Measurements from ENCODE around the gene TIMP3.
A peak's percentile ranks its signal among the peaks of the same experiment; 100 is the strongest.

The TIMP3 gene

DNA sequence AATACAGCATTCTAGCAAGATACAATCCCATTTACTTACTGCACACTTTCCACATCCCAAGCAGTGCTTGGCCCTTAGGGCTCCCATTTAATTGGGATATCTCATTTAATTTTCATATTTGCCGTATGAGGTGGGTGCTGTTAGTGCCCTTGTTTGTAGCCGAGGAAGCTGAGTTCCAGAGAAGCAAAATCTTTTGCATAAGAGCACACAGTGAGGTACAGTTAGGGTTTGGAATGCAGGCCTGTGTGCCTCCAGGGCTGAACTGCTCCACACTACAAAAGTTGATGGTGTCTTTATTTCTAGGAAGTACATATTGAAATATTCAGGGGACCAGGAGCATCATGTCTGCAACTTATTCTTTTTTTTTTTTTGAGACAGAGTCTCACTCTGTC lies 15.5 kb upstream of the TIMP3 start:
- DNase-seq, result no peak

DNA sequence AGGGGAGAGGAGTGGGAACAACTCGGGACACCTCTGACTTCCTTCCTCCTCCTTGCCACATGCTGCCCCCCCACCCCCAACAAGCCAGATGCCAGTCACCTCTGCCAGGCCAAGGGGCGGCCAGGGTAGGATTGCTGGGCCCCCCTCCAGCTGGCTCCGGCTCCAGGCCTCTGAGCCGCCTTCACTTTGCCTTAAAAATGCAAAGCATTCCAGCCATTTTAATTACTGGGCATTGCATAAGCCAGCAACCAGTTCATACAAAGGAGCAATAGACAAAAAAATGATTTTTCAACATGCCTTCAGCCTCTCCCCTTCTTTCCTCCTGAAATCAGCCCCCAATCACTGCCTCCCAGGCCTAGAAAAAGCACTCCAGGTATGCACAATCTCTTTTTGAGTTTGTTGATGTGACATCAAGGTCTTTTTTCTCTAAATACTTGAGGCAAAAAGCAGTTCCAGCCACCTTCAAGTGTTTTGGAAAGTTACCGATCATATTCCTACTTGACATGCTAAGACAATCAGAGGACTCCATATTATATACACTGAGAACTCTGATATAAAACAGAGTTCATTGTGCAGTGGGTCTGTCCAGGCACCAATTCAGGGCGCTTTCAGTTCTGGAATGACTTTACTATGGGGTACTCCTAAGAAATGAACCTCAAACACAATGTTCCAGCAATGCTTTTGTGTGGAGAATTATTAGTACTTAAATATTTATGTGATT lies 12.4 kb upstream of the TIMP3 start:
- no peak for DNase-seq

GRCh38 chr22:32789797-32790620 lies 11.5 kb upstream of the TIMP3 start:
- no peak for DNase-seq

DNA sequence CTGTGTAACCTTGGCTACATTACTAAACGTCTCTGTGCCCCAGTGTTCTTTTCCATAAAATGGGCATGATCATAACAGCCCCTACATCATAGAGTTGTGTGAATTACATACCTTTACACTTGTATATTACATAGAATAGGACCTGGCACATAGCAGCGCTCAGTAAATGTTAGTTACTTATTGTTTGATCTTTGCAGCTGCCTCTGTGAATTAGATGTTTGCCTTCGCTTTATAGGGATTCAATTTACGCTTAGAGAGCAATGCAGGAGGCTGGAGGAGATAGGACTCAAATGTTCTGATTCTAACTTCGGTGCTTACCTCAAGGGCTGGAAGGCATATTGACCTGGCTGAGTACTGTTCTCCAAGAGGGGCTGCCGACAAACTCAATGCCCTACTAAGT lies 10.4 kb upstream of the TIMP3 start:
- no peak for DNase-seq

DNA sequence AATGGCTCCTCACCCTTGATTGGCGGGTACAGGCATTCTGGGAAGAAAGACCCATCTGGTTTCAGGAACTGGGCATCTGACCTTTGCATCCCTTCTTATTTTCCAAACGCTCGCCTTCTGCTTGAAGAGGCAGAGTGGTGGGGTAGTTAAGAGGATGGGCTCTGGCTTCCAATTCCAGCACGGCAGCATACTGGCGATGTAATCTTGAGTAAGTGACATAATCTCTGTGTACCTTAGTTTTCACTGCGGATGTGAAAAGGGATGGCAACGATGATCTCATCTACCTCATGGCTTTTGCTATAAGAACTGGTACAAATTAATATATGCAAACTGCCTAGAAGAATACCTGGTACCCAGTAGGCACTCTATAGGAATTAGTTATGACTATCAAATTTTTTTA lies 10.0 kb upstream of the TIMP3 start:
- DNase-seq, result no peak

- no peak for DNase-seq
These were observed 7.9 kb upstream of the TIMP3 start for GRCh38 chr22:32793589-32793988.

DNA sequence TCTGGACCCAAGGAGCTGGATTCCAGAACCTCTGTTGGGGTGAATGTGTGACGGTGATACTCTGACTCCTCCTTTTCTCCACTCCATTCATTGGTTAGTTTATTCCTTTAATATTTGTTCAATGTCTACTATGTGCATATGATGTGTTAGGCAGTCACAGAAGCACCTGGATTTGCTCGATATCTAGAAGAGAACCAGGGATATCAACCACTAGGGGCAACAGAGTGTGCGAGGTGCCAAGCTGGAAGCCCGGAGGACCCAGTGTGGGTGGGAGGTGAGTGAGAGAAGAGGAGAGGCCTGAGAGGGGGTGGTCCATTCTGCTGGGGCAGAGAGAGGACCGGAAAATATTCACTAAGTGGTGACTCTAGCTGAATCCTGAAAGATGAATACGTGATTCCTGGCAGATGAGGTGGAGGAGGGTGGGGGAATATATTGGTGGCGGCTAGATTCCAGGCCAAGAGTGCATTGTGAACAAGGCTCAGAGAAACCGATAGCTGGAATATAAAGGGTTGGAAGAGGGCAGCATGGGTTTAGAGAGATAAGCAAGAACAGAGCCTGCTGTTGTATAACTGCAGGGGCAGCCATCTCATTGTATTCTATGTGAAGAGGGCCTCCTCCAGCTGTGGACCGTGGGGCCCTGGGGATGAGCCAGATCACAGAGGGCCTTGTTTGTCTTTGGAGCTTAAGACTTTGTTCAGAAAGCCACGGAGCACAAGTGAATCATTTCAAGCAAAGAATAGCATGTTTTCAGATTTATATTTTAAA lies 6.9 kb upstream of the TIMP3 start:
- peak; percentile 23 to 46 for DNase-seq

GRCh38 chr22:32795214-32795596 lies 6.3 kb upstream of the TIMP3 start:
- no peak for DNase-seq

- DNase-seq, result peak; percentile 71 to 72
These were observed 4.5 kb upstream of the TIMP3 start for GRCh38 chr22:32796865-32797573.

DNA sequence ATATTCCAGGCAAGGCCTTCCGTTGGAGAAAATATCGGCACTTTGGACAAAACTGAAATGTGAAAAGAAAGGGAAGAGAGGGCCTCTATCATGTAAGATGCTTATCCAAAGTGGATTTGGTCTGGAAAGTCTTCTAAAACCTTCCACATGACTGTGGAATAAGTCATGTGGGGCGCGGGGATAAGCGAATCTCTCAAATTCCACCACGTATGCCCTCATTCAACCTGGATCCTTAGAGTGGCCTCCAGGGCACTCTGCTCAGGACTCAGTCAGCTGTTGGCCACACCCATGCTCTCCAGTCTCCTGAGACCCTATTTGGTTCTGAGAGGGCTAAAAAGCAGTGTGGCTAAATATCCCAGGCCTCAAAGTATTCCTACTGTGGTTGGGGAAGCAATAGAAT lies 2.0 kb upstream of the TIMP3 start:
- DNase-seq, result no peak

- DNase-seq, result no peak
These were observed 1.2 kb upstream of the TIMP3 start for GRCh38 chr22:32800158-32800882.

DNA sequence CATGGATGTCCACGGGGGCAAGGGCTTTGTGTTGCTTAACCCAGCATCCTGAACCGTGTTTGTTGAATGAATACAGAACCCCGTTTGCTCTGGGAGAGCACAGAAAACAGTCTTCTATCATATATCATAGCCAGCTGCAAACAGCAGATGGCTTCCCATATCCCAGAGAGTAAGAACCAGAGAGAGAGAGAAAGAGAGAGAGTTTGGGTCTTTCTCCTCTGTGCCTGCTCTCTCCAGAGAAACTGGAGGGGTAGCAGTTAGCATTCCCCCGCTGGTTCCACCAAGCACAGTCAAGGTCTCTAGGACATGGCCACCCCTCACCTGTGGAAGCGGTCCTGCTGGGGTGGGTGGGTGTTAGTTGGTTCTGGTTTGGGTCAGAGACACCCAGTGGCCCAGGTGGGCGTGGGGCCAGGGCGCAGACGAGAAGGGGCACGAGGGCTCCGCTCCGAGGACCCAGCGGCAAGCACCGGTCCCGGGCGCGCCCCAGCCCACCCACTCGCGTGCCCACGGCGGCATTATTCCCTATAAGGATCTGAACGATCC lies 440 bp upstream of the TIMP3 start:
- no peak for DNase-seq

DNA sequence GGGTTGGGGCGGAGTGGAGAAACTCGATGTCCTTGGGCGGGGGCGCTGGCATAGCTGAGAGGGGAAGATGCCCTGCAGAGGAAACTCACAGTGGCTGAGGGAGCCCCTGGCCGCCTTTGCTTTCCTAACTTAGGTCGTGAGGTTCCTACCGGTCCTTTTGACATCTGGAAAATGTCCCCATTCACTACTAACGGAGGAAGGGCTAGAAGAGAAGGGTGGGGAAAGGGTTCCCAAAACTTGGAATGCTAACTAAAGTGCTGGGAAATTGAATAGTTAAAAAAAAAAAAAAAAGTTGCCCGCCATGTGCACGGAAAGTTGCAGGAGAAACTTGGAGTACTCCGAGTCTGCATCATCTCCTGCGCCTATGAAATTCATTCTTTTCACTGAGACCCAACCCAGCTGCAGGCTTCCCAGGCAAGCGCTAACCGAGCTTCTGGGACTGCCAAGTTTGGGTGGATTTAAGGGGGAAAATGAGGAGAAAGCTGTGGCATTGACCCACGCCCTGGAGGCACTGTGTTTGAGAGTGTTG lies 796 bp downstream of the TIMP3 start:
- no peak for DNase-seq

DNA sequence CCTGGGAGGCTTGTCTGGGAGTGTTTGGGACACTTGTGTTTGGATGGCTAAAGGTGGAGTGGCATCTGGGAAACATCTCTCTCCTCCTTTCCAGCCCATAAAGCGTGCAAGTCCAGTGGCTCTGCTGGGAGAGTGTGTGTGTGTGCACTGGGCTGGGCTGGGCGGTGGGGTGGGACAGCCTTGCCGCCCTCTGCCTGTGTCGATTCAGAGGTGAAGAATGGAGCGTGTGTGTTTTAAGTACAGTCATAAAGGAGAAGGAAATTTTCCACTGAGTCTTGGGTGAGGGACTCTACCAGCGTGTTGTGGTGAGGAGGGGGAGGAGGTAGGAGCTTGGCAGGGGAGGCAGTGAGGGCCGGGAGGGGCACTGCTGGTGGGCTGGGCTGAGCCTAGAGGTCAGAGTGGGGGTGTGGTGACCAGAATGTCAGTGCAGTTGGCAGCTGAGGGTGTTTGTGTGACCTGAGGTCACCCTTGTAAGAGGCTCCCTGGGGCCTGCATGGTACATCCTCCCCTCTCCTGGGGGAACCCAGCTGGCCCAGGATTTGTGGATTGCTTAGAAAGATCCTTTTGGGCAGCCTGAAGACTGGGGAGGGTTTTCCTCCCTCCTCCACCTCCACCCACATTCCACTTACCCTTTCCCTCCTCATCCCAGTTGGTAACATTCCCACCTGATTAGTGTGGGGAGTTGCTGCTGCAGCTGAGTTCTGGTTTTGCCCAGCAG lies 1.7 kb downstream of the TIMP3 start:
- no peak for DNase-seq

GRCh38 chr22:32803738-32804435 lies 2.4 kb downstream of the TIMP3 start:
- no peak for DNase-seq

GRCh38 chr22:32804531-32805360 lies 3.2 kb downstream of the TIMP3 start:
- peak in 1 of 2 donors; percentile 7 for DNase-seq

DNA sequence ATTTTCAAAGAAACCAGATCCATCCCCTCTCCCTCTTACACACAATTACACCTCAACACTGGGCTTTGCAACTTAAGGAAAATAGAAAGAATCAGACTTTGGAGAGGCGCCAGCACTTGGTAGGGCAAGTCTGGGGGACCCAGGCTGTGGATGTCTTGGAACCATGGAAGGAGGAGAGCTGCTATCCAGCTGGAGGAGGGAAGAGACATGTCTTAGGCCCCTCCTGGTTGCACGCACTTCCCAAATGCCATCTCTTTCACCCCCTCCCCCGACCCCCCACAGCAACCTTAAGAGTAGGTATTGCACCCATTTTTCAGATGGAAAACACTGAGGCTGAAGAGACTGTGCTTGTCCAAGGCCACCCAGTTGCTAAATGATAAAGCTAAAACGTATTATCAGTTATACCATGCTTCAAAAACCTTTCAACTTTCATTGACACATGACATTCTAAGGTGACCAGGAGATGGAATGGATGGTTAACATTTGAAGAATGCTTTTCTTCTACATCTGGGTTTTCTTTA lies 3.9 kb downstream of the TIMP3 start:
- DNase-seq, result no peak

GRCh38 chr22:32806296-32806695 lies 4.8 kb downstream of the TIMP3 start:
- no peak for DNase-seq

DNA sequence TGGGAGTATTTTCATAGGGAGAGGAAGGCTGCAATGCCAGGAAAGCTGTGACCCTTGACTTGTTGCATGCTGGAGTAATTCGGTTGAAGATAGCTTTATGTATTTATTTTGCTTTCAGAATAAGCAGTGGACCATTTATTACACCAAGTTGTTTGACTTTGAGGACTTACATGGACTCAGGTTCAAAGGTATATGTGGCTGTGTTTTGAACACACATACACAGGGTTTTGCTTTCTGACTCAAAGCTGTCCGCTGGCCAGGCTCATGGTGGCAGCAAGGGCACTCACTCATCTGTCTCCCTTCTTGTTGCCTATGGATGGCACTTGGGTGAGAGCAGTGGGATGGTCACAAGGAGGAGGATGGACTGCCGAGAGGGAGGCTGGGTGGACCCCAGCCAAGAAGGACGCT lies 6.5 kb downstream of the TIMP3 start:
- DNase-seq, result no peak

All from hippocampal formation (tissue), 2 donors.